Measurements from ENCODE around the gene CMTM6.
A peak's percentile ranks its signal among the peaks of the same experiment; 100 is the strongest.

CMTM6 gene

DNA sequence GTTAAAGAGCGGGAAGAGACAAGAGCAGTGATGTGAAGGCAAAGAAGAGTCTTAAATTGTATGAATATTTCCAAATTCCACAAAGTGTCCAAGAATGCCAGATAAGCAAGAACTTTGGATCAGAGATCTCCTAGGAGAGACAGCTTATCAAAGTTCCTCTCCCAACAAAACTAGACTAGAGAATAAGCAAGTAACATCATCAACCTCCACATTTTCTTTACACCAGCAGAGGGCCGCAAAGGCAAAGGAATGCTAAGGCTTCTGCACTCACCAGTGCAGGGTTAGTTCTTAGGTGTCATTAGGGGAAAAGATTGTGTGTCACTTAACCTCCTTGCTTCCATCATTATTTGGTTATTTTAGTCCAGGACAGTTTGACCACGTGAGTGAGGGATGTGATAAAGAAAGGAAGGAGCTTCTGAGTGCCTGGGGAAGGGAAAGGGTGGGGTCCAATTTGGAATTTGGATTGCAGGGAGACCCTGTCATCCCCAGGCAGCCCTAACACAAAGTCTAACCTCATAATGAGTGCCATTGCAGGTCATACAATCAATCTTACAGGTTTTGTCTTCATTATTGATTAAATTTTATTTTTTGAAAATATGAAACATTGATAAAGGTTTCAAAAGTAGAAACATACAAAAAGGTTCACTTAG, 7.5 kb upstream of the CMTM6 start:
- TF ChIP-seq POLR2A (IDR thresholded peaks at IDR 0.05; ENCODE audit: low read length), result no peak
- TF ChIP-seq GATA1 (IDR thresholded peaks at IDR 0.05; ENCODE audit: low read depth, low read length), result no peak
- DNase-seq, result peak; percentile 75 to 83

DNA sequence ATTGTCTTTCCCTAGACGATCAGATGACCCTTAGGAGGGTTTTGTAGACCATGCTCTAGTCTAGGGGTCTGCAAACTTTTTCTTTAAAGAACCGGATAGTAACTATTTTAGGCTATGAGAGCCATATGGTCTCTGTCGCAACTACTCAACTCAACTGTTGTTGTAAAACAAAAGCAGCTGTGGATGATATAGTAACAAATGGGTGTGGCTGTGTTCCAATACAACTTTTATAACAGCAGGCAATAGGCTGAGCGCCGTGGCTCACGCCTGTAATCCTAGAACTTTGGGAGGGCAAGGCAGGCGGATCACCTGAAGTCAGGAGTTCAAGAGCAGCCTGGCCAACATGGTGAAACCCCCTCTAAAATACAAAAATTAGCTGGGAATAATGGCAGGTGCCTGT, 6.1 kb upstream of the CMTM6 start:
- TF ChIP-seq GATA1 (IDR thresholded peaks at IDR 0.05; ENCODE audit: low read depth, low read length), result no peak
- DNase-seq, result no peak

DNA sequence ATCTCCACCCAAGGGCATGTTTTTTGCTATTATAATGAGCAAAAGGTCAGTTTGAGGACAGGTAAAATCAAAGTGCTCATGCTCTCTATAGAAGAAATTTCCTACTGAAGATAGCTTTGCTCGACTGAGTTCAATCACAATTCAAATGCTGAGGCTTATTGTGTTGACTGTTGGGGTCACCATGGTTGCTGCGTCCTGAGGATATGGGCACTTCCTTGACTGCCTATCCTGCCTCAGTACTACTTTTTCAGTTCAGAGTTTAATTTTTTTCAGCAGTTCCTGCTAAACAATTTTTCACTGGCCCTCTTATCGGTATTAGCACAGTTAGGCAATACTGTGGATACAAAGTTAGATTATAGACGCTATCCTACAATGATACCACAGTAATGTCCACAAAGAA, 3.8 kb upstream of the CMTM6 start:
- TF ChIP-seq POLR2A (IDR thresholded peaks at IDR 0.05; ENCODE audit: low read length) (no peak), GATA1 (IDR thresholded peaks at IDR 0.05; ENCODE audit: low read depth, low read length) (no peak)
- DNase-seq, result no peak

DNA sequence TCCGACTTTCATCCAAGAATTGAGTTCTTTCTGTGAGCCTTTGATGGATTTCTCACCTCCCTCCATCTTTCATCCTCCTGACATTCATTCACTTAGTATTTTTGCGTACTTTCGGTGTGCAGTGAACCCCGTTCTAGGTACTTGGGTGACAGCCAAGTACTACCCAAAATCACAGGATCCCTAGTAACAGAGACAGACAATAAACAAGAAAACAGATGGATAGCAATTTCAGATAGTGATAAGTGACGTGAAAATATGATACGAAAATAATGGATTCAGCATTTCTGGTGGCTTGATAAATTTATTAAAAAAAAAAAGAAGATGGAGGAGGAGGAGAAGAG, 264 bp upstream of the CMTM6 start:
- TF ChIP-seq GATA1 (IDR thresholded peaks at IDR 0.05; ENCODE audit: low read depth, low read length), result no peak
- DNase-seq, result no peak

DNA sequence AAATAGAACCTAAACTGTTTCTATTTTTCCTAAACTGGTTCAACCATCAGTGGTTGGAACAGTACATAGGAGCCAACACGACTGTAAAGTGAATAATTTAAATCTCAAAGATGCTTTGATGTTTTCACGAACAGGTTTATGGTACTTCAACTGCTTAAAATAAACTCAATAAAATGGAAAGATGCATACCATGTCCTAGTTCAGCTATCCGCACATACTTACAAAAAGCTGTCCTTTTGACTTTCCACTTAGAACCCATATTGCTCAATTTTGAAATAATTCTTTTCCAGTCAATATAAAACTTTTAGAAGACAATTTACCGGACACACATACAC, 902 bp downstream of the CMTM6 start:
- DNase-seq, result no peak
- TF ChIP-seq GATA1 (IDR thresholded peaks at IDR 0.05; ENCODE audit: low read depth, low read length), result no peak
- TF ChIP-seq POLR2A (IDR thresholded peaks at IDR 0.05; ENCODE audit: low read length), result no peak

DNA sequence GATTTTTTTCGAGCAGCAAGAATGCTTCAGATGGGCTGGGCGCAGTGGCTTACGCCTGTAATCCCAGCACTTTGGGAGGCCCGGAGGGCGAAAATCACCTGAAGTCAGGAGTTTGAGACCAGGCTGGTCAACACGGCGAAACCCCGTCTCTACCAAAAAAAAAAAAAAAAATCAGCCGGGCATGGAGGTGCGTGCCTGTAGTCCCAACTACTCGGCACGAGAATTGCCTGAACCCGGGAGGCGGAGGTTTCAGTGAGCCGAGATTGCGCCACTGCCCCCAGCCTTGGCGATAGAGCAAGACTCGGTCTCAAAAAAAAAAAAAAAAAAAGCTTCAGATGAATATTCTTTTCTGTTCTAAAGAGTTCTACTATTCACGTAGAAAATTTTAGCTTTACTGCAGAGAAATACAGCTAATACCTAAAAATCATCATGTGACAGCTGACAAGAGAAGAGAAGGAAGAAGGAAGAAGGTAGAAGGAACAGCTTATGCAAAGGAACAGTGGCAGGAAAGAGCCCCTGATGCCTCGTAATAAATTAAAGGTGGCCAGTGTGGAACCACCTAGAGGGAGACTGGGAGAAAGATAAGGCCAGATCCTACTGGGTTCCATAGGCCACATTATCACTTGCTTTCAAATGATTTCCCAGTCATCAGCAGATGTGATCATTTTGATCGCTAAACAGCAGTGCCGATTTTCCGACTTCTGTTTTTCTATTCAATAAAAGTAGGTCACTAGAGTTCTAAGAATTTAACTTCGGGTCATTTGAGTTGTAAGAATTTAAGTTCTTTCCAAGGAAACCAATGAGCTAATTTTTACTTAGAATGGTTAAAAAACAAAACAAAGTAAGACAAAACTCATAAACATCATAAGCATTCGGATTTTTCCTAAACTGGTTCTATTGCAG, 1.5 kb downstream of the CMTM6 start:
- DNase-seq, result peak; percentile 27 to 42
- TF ChIP-seq POLR2A (IDR thresholded peaks at IDR 0.05; ENCODE audit: low read length), result no peak
- no peak for TF ChIP-seq GATA1 (IDR thresholded peaks at IDR 0.05; ENCODE audit: low read depth, low read length)

DNA sequence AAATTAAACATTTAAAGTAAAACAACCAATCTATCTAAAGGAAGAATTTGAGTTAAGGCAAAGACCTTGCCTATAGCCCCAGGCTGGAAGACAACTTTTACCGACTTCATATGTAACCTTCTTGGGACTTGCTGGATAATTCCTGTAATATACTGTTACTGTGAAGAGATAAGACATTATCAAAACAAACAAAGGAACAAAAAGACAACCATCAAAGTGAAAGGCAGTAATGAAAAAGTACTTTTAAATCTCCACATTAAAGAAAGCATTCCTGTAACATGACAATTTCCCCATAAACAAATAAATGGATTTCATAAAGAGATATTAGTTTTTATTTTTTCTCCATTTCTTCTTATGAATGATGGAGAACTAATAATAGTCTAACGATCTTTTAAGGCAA, 2.4 kb downstream of the CMTM6 start:
- no peak for TF ChIP-seq POLR2A (IDR thresholded peaks at IDR 0.05; ENCODE audit: low read length)
- no peak for DNase-seq

DNA sequence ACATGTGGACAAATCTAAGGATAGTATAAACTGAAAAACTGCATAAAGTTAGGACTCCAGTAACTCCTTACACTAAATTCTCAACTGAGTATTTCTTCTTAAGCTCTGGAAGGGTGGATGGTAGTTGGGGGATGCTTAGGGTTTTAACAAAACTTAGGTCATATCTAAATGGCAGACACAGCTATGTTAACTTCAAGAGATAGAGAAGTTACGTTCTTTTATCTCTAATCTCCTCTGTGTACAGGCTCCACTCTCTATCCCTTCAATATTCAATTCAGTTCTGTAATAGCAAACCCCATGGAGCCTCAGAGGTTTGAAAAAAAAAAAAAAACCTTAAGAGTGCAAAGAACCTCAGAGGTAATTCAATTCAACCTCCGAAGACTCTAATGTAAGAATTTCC, 3.1 kb downstream of the CMTM6 start:
- TF ChIP-seq POLR2A (IDR thresholded peaks at IDR 0.05; ENCODE audit: low read length) (no peak), GATA1 (IDR thresholded peaks at IDR 0.05; ENCODE audit: low read depth, low read length) (no peak)
- peak; percentile 20 to 48 for DNase-seq

DNA sequence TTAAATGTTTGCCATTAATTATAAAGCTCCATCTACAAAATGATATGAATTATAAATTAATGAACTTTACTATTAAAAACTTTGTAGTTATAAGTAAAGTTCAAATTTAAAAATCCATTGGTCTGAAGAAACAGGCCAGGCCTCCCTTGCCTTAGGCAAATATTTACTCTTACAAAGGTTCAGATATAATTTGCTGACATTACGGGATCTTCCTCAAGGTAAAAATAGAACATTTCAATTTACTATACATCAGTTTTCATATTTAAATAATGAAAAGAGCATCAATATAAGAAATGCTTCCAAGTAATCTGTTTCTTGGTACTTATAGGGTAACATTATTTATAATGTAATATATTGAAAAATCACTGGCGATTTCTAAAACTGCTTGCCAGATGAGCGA, 3.7 kb downstream of the CMTM6 start:
- no peak for DNase-seq
- TF ChIP-seq POLR2A (IDR thresholded peaks at IDR 0.05; ENCODE audit: low read length) (no peak), GATA1 (IDR thresholded peaks at IDR 0.05; ENCODE audit: low read depth, low read length) (no peak)

DNA sequence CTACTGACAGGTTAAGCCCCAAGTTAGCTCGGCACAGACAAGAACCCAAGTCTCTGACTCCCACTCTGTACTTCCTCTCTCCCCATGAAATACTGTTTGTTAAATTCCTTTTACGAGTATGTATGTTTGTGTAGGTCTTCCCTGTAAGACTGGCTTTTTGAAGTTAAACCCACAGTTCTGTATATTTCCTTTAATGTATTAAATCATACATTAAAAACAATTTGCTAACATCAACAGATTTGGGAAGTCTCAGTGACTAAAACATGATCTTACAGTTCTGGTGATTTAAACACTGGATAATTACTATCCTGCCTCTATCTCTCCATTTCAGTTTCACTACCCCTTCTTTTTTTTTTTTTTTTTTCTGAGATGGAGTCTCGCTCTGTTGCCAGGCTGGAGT, 4.4 kb downstream of the CMTM6 start:
- TF ChIP-seq GATA1 (IDR thresholded peaks at IDR 0.05; ENCODE audit: low read depth, low read length) (no peak), POLR2A (IDR thresholded peaks at IDR 0.05; ENCODE audit: low read length) (no peak)
- no peak for DNase-seq

DNA sequence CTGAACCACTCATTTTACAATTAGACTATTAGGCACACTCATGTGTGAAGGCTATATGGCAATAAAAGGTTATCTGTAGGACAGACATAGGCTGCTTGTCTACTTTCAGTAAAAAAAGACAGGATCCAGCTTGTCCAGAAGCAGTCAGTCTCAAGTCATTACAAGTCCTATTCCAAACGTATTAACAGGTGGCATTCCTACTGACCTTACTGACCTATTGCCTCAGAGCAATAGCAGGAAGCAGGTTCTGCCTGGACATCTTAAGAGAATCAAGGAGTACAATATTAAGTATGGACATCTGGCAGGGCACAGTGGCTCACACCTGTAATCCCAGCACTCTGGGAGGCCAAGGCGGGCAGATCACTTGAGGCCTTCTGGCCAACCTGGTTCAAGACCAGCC, 7.0 kb downstream of the CMTM6 start:
- TF ChIP-seq POLR2A (IDR thresholded peaks at IDR 0.05; ENCODE audit: low read length) (no peak), GATA1 (IDR thresholded peaks at IDR 0.05; ENCODE audit: low read depth, low read length) (no peak)
- no peak for DNase-seq

DNA sequence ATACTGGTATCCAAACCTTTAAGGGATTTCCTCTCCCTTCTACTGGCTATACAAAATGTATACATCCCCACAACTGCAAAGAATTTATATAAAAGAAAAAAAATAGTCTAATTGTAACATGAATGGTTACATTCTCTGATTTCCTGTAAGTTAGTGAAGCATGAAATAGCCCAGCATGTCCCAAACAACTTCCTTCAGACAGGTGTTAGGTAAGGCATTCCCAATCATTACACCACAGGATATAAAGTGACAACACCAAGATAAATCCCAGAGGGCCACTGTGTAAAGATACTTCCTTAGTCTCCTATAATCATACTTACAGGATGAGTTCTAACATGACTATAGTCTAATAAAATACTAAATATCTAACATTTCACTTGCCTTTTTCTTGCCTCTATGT, 7.6 kb downstream of the CMTM6 start:
- TF ChIP-seq GATA1 (IDR thresholded peaks at IDR 0.05; ENCODE audit: low read depth, low read length), result no peak
- no peak for TF ChIP-seq POLR2A (IDR thresholded peaks at IDR 0.05; ENCODE audit: low read length)
- DNase-seq, result no peak

DNA sequence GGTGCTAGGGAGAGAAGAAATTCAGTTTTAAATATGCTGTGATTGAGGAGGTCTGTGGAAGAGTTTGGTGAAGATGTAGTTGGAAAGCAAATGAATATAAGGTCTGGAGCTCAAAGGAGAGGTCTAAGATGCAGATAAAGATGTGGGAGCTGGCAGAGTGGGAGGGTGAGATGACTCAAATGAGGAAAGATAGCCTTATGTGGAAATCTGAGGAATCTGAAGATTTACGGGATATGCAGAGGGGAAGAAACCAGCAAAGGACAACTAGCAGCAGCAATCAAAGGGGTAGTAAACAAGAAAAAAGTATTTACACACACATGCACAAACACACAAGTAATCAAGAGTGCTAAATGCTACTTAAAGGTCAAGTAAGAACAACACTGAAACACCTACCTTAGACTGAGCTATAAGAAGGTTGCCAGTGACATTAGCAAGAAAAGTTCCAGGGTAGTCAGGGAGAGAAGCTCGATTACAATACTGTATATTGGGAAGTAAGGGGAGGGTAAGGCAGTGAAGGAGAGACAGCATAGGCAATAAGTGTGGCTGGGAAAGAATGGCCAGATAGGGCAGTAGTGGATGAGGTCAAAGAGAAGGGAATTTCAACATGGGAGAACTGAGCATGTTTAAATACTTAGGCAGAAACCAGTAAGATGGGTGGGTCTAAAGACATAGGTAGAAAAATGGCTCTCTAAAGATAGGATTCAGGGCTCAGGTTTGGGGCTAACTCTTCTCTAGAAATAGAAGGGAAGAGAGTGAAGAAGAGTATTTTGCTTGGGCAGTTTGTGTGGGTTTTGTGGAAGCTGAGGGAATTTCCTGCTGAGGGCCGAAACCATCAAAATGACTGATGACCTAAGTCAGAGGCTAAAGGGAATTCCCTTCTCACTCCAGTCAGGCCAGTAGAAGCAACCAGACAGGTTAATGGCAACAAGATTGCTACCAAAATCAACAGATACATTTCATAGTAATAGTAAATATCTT, 8.9 kb downstream of the CMTM6 start:
- no peak for DNase-seq
- TF ChIP-seq POLR2A (IDR thresholded peaks at IDR 0.05; ENCODE audit: low read length), result no peak
- TF ChIP-seq GATA1 (IDR thresholded peaks at IDR 0.05; ENCODE audit: low read depth, low read length), result no peak

DNA sequence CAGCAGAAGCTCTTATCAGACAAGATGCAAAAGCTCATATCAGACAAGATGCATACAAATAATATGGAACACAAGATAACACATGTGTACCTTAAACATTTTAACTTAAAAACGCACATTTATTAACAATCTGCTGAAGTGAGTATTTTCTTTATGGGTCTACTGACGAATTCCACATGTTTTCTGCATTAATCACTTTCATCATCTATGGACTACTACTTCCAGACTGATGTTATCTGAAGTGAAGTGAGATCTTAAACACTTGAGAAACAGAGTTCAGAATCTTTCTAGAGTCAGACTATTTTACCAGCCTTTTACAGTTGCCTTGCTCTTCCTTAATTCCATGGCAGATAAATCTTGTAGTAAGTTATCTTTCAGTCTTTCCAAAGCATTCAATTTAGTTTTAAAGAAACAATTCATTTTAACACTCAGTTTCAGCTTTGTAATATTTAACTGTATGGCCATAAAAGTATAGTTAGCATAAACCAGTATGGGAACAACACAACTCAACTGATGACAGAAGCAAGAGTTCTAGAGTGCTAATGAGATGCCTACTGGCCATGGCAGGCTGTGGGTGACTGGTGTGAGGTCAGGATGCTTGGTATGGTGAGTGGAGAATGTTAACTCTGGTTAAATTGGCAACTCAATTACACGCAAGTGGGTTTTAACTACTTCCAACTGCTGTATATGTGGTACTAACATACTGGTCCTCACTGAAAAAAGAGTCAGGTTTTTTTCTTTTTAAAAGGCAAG, 9.8 kb downstream of the CMTM6 start:
- TF ChIP-seq GATA1 (IDR thresholded peaks at IDR 0.05; ENCODE audit: low read depth, low read length) (no peak), POLR2A (IDR thresholded peaks at IDR 0.05; ENCODE audit: low read length) (no peak)
- no peak for DNase-seq

Data from erythroblast (primary cell).